Activated CD4-positive, alpha-beta T cell treated with anti-CD3 and anti-CD28 coated beads, Interleukin-2, amount 10 ng/mL, durations not matched to agents 24 days and 14 days (primary cell): ENCODE results near the gene PARP12. TPM values are rescaled to one million over a fixed set of nuclear protein-coding genes. Genes with fewer than 3 reads are reported as not detected.

ENCODE experiments used
- DNase-seq: peaks from one replicate; pipeline ENCODE4 v3.0.0; 2022
- H3K27ac Mint-ChIP-seq: one replicate; pipeline ENCODE4 v1.8.0; 2022; ENCODE audit warnings: mild to moderate bottlenecking, mixed read lengths
- H3K27me3 Mint-ChIP-seq: one replicate; pipeline ENCODE4 v1.8.0; 2022; ENCODE audit warnings: mixed read lengths
- H3K36me3 Mint-ChIP-seq: one replicate; pipeline ENCODE4 v1.8.0; 2022; ENCODE audit warnings: low read depth, mild to moderate bottlenecking, mixed read lengths
- H3K4me1 Mint-ChIP-seq: one replicate; pipeline ENCODE4 v1.8.0; 2021; ENCODE audit warnings: mixed read lengths
- H3K4me3 Mint-ChIP-seq: one replicate; pipeline ENCODE4 v1.8.0; 2022; ENCODE audit warnings: mild to moderate bottlenecking, moderate library complexity, mixed read lengths
- H3K9me3 Mint-ChIP-seq: one replicate; pipeline ENCODE4 v1.8.0; 2021; ENCODE audit warnings: mixed read lengths
- intact Hi-C: fragments of 100-400 bp; cut with micrococcal nuclease; formaldehyde crosslinking; loops from one replicate; pipeline ENCODE4 v1.15.1; 2023
- total RNA-seq: library from RNA; stranded (reverse); gene quantifications from 2 replicates; pipeline ENCODE4 v1.2.3, GENCODE V29; 2022

Gene PARP12
- total RNA-seq, 1 donor from 2014 or later, result 53.3 TPM

DNA sequence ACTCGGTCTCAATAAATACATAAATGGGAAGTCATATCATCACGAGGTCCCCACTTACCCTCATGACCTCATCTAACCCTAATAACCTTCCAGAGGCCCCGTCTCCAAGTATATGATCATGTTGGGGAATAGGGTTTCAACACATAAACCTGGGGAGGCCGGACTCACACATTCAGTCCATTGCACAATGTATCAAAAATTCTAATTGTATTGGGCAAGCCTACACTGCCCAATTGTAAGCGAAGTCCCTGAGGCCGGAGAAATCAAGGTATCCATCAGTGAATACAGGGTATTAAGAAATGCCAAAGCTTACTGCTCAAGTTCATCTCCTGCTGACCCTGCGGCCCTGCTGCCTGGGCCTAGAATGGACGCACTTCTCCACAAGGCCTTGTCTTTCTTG is 69.6 kb downstream of the PARP12 start:
- H3K27ac Mint-ChIP-seq, result no peak overlapping the region
- DNase-seq, result no peak
- intact Hi-C loops, result no loop called here
- no peaks in the 10 kb centered on the region for H3K9me3 Mint-ChIP-seq
- H3K4me3 Mint-ChIP-seq, result no peak overlapping the region
- no peaks in the 10 kb centered on the region for H3K36me3 Mint-ChIP-seq
- peaks cover 2% of the 10 kb centered on the region for H3K27me3 Mint-ChIP-seq
- H3K4me1 Mint-ChIP-seq, result no peaks in the 10 kb centered on the region

- no peak overlapping the region for H3K4me3 Mint-ChIP-seq
- H3K27me3 Mint-ChIP-seq, result no peaks in the 10 kb centered on the region
- no peak for DNase-seq
- H3K36me3 Mint-ChIP-seq, result no peaks in the 10 kb centered on the region
- H3K27ac Mint-ChIP-seq, result no peak overlapping the region
- intact Hi-C loops, result no loop called here
- H3K4me1 Mint-ChIP-seq, result no peaks in the 10 kb centered on the region
- no peaks in the 10 kb centered on the region for H3K9me3 Mint-ChIP-seq
Measured at GRCh38 chr7:139992353-139993044, 70.3 kb downstream of the PARP12 start.

- Mint-ChIP-seq H3K4me3 (no peak overlapping the region), H3K9me3 (no peaks in the 10 kb centered on the region), H3K27me3 (no peaks in the 10 kb centered on the region), H3K4me1 (no peaks in the 10 kb centered on the region), H3K27ac (no peak overlapping the region), H3K36me3 (no peaks in the 10 kb centered on the region)
- DNase-seq, result no peak
- intact Hi-C loops, result no loop called here
Measured at GRCh38 chr7:139991911-139992310, 70.8 kb downstream of the PARP12 start.

DNA sequence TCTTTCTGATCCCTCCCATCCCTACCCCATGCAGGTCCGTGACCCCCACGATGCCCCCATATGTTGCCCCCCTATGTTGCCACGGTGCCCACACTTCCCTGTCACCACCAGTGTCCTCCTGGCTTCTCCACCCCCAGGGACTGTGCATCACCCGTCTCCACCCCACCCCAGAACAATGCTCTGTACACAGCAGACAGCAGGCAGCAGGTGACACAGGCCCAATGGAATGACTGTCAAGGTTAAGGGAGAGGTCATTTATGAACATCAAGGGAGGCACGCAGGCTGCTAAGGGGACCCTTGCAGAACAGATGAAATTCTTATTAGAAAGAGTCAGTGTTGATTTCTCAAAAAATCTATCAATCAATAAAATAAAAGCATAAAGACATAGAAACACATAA is 71.5 kb downstream of the PARP12 start:
- Mint-ChIP-seq H3K9me3 (no peaks in the 10 kb centered on the region), H3K4me1 (no peaks in the 10 kb centered on the region), H3K27ac (no peak overlapping the region), H3K36me3 (no peaks in the 10 kb centered on the region), H3K27me3 (no peaks in the 10 kb centered on the region), H3K4me3 (no peak overlapping the region)
- no peak for DNase-seq
- intact Hi-C loops, result no loop called here

DNA sequence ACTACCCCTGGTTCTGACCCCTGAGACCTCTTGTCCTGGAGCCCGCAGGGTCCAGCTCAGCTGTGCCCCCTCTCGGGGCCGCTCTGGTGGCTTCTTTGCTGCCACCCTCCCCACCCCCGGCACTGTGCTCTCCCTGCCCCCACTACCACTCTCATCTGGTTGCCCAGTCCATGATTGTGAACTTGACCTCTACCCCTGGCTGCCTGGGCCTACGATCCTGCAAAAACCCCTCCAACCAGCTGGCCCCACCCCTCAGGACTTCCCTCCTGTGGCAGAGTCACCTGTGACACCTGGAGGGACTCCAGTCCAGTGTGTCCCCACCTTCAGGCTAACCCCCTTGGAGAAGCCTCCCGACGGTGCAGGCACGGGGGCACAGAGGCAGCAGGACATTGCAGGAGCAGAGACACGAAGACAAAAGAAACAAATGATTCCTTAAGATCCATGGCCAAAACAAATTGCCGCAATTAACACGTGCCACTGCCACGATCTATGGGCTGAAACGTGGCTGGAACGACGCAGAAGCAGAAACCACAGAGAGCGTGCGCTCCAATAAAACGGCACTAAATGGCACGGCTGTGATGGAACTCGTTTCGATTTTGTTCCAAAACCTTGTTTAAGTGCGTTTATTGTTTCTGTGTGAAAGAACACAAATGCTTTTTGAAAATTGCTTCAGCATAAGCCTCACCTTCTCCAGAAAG is 72.0 kb downstream of the PARP12 start:
- no peak for DNase-seq
- H3K4me3 Mint-ChIP-seq, result no peak overlapping the region
- H3K9me3 Mint-ChIP-seq, result no peaks in the 10 kb centered on the region
- no peaks in the 10 kb centered on the region for H3K36me3 Mint-ChIP-seq
- intact Hi-C loops, result no loop called here
- no peak overlapping the region for H3K27ac Mint-ChIP-seq
- H3K27me3 Mint-ChIP-seq, result no peaks in the 10 kb centered on the region
- no peaks in the 10 kb centered on the region for H3K4me1 Mint-ChIP-seq

- Mint-ChIP-seq H3K27ac (no peak overlapping the region), H3K4me1 (no peaks in the 10 kb centered on the region), H3K36me3 (no peaks in the 10 kb centered on the region), H3K9me3 (no peaks in the 10 kb centered on the region), H3K27me3 (peaks cover 1% of the 10 kb centered on the region), H3K4me3 (no peak overlapping the region)
- intact Hi-C loops, result no loop called here
- no peak for DNase-seq
Measured at GRCh38 chr7:139990142-139990535, 72.6 kb downstream of the PARP12 start.

DNA sequence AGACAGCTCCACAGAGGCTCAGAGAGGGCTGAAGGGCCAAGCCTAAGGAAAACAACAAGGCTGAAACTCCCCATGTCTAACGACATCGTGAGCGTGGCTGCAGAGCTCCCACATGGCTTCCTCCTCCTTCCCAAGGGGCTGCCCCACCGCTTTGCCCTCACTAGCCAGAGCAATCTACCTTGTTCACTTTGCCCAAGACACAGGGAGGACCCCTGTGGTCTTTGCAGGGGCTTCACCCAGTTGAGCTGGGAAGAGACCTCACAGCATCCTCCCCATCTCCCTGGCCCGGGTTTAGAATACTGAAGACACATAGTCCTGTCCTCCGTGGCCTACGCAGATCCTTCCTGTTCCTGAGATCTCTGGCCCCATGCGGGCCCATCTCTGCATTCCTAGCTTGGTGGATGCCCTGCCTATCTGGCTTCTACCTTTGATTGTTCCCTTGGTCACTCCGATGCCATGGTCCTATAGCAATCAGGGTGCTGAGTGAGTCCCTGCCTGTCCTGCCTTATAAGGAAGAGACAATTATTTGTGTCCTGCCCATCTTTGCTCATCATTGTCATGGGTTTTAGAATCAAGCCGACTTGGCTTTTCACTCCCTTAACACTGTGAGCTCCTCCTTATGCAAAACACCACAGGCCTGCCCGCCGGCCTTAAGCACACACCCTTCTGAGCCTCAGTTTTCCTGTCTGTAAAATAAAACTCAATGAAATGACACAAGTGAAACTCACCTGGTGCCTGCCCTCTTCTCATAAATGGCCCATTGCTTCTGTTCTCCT is 73.2 kb downstream of the PARP12 start:
- H3K36me3 Mint-ChIP-seq, result no peaks in the 10 kb centered on the region
- intact Hi-C loops, result no loop called here
- H3K27ac Mint-ChIP-seq, result no peak overlapping the region
- no peak overlapping the region for H3K4me3 Mint-ChIP-seq
- H3K9me3 Mint-ChIP-seq, result no peaks in the 10 kb centered on the region
- no peaks in the 10 kb centered on the region for H3K4me1 Mint-ChIP-seq
- H3K27me3 Mint-ChIP-seq, result peaks cover 4% of the 10 kb centered on the region
- DNase-seq, result no peak

DNA sequence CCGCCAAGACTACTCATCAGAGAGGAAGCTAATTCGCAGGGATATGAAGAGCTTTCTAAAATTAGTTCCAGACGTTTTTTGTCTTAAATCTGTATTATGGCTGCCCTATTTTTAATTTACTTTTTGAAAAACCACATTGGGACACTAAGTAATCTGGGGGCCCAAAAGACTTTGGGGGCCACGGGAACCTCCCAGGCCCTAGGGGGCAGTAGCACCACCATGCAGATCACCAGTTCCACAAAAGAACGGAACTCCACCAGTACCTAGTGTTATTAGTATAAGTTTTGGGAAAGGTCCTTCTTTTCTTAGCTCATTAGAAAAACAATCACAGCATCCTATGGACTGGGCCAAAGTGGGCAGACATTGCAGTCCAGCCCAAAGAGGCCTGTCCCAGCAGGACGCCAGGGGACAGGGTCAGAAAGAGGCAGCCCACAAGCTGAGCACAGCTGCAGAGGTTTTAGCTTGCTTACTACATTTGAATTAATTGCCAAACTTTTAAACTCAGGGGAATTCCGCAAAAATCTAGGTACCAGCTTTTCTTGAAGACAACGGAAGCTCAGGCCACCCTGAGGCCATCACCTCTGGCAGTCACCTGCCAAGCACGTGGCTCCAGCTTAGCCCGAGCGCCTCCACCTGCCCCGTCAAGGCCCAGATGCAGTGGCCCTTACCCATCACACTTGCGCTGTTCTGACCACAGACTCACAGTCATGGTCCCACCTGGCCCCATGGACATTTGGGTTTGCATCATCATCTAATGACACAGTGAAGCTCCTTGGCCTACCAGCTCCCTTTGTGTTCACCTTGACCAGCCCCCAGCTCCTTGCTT is 74.8 kb downstream of the PARP12 start:
- no peak for DNase-seq
- H3K27me3 Mint-ChIP-seq, result peaks cover 19% of the 10 kb centered on the region
- intact Hi-C loops, result no loop called here
- no peak overlapping the region for H3K27ac Mint-ChIP-seq
- no peaks in the 10 kb centered on the region for H3K36me3 Mint-ChIP-seq
- H3K9me3 Mint-ChIP-seq, result no peaks in the 10 kb centered on the region
- no peak overlapping the region for H3K4me3 Mint-ChIP-seq
- no peaks in the 10 kb centered on the region for H3K4me1 Mint-ChIP-seq

- Mint-ChIP-seq H3K4me3 (no peak overlapping the region), H3K27ac (no peak overlapping the region), H3K36me3 (no peaks in the 10 kb centered on the region), H3K9me3 (no peaks in the 10 kb centered on the region), H3K4me1 (peaks cover 5% of the 10 kb centered on the region), H3K27me3 (peaks cover 19% of the 10 kb centered on the region)
- intact Hi-C loops, result no loop called here
- no peak for DNase-seq
Measured at GRCh38 chr7:139985811-139986210, 76.9 kb downstream of the PARP12 start.

DNA sequence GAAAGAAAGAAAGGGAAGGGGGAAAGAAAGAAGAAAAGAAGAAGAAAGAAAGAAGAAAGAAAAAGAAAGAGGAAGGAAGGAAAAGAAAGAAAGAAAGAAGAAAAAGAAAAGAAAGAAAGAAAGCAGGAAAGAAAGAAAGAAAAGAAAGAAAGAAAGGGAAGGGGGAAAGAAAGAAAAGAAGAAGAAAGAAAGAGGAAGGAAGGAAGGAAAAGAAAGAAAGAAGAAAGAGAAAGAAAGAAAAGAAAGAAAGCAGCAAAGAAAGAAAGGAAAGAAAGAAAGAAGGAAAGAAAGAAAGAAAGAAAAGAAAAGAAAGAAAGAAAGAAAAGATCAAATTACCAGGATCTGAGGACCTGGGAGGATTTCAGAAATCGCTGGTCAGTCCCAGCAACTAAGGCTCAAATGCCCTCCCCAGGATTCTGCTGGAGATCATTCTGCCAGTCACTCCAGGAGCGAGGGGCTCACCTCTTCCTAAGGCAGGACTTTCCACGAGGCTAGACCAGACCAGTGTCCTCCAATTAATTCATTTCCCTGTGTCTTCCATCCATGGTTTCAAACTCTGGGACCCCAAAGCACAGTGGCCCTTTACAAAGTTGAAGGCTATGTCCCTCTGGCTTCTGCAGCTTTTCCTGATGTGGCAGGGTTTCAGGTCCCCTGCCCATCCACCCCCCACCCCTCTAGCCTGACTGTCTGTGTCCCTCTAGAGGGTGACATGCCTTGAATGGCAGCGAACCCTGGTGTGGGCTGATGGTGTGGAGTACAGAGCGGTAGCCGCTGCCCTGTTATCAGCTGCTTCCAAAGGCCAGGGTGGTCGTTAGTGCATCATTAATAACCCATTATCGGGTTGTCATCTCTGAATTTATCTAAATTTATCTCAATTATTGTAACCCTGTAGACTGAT is 77.9 kb downstream of the PARP12 start:
- H3K4me3 Mint-ChIP-seq, result no peak overlapping the region
- intact Hi-C loops, result loop anchor here (5.0 kb wide), 1 partner anchor 338 kb away; no protein-coding TSS in a partner anchor
- H3K36me3 Mint-ChIP-seq, result no peaks in the 10 kb centered on the region
- peaks cover 19% of the 10 kb centered on the region for H3K27me3 Mint-ChIP-seq
- peaks cover 12% of the 10 kb centered on the region for H3K4me1 Mint-ChIP-seq
- no peak overlapping the region for H3K27ac Mint-ChIP-seq
- H3K9me3 Mint-ChIP-seq, result no peaks in the 10 kb centered on the region
- no peak for DNase-seq

DNA sequence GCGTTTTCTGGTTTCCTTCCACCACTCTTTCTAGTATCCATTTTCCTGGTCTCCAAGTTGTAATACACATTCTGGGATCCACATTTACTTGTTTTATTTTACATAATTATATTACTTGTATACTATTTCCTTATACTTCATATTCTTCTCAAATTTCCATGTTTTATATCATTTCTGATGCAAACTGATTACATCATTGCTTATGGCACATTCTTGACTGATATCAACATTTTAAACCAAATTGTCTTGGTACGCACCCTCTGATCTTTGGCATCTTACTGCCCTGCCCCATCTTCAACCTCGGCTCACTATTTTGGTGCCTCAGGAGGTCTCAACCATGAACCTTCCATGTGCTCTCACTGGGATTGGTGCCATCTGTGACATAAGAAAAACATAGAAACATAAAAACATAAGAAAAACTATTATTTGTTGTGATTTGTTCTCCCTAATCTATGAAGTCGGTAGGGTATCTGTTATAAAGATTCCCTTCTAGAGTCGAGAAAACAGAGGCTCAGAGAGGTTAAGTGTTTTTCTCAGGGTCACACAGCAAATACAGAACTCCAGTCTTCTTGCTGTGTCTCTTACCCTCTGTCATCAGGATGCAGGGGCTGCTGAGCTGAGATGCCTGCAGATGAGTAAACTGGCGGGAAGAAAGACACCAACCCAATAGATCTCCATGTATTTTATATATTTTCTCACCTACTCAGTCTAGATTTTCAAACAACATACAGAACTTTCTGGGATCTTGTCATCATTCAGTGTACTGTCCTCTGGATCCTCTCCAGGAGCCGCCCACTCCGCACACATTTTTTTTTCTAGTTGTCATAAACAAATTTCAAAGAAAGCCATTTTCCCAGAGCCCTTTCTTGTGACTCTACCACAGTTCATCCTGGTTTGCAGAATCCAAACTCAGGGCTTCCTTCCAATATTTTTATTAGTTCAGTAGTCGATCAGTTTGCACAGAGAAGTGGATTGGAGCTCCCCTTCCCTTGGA is 79.5 kb downstream of the PARP12 start:
- H3K4me3 Mint-ChIP-seq, result no peak overlapping the region
- H3K4me1 Mint-ChIP-seq, result peaks cover 12% of the 10 kb centered on the region
- no peak for DNase-seq
- no peaks in the 10 kb centered on the region for H3K9me3 Mint-ChIP-seq
- H3K36me3 Mint-ChIP-seq, result no peaks in the 10 kb centered on the region
- H3K27me3 Mint-ChIP-seq, result peaks cover 19% of the 10 kb centered on the region
- H3K27ac Mint-ChIP-seq, result no peak overlapping the region
- intact Hi-C loops, result loop anchor here (5.0 kb wide), 1 partner anchor 336 kb away; no protein-coding TSS in a partner anchor

DNA sequence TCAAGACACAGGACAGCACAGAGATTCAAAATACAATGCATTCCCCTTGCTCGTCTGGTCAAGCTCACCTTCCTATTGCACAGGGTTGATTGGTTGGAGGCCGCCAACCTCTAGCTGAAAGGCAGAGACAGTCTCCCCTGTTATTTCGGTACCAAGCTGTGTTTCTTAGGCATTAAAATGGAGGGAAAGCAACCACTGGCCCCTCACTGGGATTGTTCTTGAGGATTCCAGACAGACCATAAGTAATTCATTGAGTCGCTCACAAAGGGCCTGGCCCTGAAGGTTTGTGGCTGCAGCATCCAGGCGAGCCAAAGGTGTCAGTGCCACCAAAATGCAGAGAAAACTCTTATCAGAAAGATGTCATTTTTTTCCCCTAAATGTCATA is 81.2 kb downstream of the PARP12 start:
- Mint-ChIP-seq H3K4me1 (peaks cover 18% of the 10 kb centered on the region), H3K27me3 (peaks cover 19% of the 10 kb centered on the region), H3K4me3 (no peak overlapping the region), H3K27ac (no peak overlapping the region), H3K36me3 (no peaks in the 10 kb centered on the region), H3K9me3 (no peaks in the 10 kb centered on the region)
- DNase-seq, result no peak
- intact Hi-C loops, result loop anchor here (5.0 kb wide), 1 partner anchor 334 kb away; no protein-coding TSS in a partner anchor
